Middle frontal gyrus (tissue), 1 donor: Measurements from ENCODE around the gene USP31.

Experiments used
- DNase-seq: peaks from one replicate; pipeline ENCODE4 v3.0.0-alpha.2; 2015; ENCODE audit warnings: low spot score; ENCODE audit errors: extremely low spot score

The USP31 gene

GRCh38 chr16:23062524-23062923, 86.7 kb downstream of the USP31 start:
- DNase-seq = no peak

DNA sequence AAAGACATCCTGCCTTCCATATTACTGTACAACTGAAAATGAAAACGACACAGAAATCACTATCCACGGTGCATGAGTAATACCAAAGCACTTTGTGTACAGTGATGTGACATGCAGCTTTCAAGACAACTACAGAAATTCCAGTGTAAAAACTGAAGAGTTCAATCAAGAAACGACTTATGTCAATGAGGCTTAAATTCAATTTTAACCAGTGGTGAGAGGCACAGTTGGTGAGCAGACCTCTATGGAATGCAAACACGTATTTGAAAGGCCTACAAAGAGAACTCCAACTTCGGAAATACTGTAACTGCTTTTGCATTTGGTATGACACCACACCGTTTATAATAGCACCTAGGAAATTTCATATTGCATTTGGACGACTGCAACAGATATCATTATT, 87.6 kb downstream of the USP31 start:
- no peak for DNase-seq

DNA sequence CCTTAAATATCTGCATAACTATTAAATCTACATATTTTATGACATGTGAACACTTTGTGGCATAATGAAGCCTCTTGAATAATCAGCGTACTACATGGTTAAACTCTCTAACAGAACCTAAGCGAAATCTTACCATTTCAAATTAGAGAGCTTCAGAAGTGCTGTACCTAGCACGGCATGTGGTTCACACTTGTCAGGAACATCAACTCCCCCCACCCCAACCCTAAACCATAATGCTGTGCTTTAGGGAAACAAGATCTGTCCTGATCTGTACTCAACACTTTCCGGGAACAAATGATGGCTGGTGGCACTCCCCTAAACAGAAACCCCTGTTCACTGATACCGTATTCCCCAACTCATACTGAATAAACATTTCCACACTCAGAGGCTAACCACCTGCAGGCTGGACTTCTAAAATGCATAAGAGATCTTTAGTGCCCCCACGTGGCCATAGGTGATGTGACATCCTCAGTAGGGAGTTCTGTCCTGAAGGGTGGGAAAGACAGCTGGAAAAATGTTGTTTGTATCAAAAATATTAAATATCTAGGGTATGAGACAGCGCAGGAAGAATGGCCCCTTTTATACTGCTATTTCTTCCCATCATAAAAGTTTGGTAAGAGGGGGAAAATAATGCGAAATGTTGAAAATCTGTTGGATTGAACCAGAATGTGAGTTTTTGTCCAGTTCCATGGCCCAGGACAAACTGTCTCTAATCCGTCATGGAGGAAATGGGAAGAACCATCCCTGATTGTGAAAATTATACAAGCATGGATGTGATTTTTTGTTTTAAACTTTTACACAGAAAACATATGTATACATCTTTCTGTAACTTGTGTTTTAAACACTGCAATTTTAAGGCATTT, 88.6 kb downstream of the USP31 start:
- peak; percentile 63 for DNase-seq

GRCh38 chr16:23059433-23059832, 89.8 kb downstream of the USP31 start:
- no peak for DNase-seq

- DNase-seq = no peak
These were observed 90.7 kb downstream of the USP31 start for GRCh38 chr16:23058576-23058975.

- no peak for DNase-seq
These were observed 92.1 kb downstream of the USP31 start for GRCh38 chr16:23057013-23057596.

DNA sequence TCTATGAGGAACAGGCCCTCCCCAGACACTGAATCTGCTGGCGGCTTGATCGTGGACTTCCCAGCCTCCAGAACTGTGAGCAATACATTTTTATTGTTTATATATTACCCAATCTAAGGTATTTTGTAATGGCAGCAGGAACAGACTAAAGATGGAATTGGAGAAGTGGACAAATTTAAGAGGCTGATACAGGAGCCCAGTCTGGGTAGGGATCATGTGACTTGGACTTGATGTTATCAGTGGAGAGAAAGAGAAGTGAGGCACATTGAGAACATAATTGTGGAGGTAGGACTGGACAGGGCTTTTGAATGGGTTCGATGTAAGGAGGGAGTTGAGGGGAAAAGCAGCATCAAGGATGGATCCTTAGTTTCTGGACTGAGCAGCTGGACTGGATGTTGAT, 93.8 kb downstream of the USP31 start:
- no peak for DNase-seq

- DNase-seq = no peak
These were observed 96.2 kb downstream of the USP31 start for GRCh38 chr16:23052908-23053580.

DNA sequence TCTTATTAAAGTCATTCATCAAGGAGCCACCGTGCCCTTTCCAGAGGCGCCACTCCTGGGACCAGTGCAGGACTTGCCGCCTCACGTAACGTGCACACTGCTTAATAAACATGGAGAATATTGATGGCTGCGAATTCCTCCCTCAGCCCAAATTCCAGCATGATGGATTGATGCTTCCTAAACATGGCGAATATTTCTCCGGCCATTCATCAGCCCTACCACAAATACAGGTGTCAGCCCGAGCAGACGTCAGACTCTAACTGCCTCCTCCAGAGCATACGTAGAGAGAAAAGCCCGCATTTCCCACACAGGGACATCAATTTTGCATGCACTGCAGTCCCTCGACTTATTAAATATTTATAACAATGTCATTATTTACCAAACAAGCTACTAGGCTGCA, 97.0 kb downstream of the USP31 start:
- no peak for DNase-seq

DNA sequence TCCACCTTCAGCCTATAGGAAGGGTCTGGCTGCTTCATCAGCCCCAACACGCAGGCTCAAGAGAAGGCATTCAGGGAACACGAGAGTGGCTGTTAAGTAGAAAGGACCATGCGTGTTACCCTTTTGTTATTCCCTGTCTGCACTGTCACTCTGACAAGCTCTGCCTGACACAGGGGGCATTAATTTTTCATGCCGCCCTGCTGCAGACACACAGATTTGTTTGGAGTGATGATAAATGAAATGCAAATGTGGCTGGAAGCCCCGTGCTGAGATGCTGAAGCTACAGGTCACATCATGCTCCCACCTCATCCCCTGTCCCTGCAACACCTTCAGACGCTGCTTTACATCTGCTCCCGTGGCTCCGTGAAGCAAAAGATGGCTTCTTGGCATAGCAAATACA, 97.7 kb downstream of the USP31 start:
- DNase-seq = no peak

GRCh38 chr16:23048164-23048563, 101.1 kb downstream of the USP31 start:
- no peak for DNase-seq

GRCh38 chr16:23045025-23045424, 104.2 kb downstream of the USP31 start:
- no peak for DNase-seq

GRCh38 chr16:23040246-23040645, 109.0 kb downstream of the USP31 start:
- no peak for DNase-seq

DNA sequence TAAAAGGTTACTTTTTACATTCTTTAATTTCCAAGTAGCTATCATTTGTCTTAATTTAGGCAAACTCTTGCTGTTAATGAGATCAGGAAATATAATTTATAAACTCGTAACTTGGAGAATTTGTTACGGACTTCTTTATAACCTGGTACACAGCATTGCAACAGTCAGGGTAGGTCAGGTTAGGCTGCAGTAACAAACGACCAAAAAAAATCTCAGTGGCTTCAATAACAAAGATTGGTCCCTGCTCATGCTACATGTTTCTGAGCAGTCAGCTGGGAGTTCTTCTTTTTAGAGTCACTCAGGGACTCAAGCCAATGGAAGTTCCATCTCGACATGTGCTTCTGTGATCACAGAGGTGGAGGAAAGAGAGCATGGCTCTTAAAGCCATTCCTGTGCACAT, 110.1 kb downstream of the USP31 start:
- no peak for DNase-seq

- DNase-seq = no peak
These were observed 114.0 kb downstream of the USP31 start for GRCh38 chr16:23035240-23035639.

DNA sequence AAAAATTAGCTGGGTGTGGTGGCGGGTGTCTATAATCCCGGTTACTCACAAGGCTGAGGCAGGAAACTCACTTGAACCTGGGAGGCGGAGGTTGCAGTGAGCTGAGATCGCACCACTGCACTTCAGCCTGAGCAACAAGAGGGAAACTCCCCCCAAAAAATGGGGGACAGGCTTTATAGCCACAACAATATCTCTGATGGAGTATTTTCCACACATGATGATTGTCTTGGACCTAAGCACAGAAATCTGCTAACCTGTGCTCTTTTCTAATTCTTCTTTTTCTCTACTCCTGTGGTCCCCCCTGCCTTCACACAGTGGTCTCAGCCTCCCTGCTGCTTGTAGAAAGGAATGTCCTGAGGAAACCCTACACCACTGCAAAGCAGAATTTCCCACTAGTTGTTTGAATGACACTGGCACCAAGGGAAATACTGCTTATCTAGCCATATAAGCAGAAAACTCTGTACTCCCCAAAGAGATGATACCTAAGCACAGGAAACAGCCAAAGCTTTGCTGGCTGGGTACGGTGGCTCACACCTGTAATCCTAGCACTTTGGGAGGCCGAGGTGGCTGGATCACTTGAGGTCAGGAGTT, 117.6 kb downstream of the USP31 start:
- DNase-seq = no peak

DNA sequence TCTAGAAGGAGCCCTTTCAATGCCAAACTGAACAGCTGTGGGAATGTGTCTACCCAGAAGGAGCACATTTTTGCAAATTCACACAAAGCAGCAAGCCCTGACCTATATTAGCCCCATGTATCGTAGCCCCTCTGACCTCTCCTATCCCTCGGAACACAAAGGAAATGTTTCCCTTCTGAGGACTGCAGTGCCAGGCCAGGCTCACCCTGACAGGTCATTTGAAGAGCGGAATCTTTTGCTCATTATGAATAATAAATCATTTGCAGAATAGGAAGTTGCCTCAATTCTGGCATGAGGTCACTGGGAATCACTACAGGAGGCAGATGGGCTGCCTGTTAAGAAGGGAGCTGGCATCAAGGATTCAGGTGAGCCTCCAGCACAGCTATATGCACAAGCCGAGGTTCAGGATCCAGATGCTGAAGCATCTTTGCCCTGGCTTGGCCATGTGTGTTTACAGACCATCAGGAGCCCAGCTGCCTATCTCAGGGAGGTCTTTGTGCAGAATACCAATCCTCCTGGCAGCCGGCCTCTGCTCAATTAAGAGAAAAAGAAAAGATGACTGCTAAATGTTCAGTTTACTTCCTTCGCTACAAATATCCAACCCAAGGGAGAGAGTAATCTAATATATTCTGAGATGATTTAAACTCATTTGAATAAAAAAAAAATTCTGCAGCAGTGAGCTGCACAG, 119.4 kb downstream of the USP31 start:
- DNase-seq = no peak

- DNase-seq = no peak
These were observed 121.9 kb downstream of the USP31 start for GRCh38 chr16:23027386-23027785.

- no peak for DNase-seq
These were observed 122.4 kb downstream of the USP31 start for GRCh38 chr16:23026784-23027362.

GRCh38 chr16:23025692-23026307, 123.5 kb downstream of the USP31 start:
- no peak for DNase-seq

DNA sequence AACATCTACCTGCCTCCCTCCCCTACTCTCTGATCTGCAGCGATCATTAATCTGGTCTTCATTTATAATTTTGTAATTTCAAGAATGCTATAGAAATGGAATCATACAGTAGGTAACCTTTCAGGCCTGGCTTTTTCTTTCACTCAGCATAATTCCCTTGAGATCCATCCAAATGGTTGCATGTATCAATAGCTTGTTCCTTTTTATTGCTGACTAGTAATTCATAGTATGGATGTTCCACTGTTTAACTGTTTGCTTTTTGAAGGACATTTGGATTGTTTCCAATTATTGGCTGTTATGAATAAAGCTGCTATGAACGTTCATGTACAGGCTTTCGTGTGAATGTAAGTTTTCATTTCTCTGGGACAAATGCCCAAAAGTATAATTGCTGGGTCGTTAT, 125.2 kb downstream of the USP31 start:
- DNase-seq = no peak
